HG02938 (cell line): ENCODE results near the gene OR6V1.

Experiments used
- ATAC-seq: cut with Tn5 transposase; IDR thresholded peaks from one replicate; pipeline ENCODE4 v1.9.1; 2021; ENCODE audit warnings: mild to moderate bottlenecking, moderate library complexity; ENCODE audit not compliant: unreplicated experiment

Gene OR6V1, protein sequence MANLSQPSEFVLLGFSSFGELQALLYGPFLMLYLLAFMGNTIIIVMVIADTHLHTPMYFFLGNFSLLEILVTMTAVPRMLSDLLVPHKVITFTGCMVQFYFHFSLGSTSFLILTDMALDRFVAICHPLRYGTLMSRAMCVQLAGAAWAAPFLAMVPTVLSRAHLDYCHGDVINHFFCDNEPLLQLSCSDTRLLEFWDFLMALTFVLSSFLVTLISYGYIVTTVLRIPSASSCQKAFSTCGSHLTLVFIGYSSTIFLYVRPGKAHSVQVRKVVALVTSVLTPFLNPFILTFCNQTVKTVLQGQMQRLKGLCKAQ

DNA sequence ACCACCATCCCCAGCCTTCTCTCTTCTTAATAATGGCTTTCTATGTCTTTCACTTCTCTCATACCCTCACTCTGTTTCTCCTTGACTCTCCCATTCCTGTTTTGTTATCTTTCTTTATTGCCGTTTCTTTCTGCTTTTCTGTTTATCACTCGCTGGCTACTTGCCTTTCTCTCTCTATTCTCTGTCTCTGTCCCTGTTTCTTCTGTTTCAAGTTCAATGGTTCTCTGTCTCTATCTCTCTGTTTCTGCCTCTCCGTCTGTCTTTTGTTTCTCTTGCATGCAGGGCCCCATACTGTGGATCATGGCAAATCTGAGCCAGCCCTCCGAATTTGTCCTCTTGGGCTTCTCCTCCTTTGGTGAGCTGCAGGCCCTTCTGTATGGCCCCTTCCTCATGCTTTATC is at the start of gene OR6V1:
Gene OR6V1 (plus strand): TSS at position 301 of the 400 bp plus-strand sequence. CDS start 0 bp downstream, at position 301.
- no peak for ATAC-seq

DNA sequence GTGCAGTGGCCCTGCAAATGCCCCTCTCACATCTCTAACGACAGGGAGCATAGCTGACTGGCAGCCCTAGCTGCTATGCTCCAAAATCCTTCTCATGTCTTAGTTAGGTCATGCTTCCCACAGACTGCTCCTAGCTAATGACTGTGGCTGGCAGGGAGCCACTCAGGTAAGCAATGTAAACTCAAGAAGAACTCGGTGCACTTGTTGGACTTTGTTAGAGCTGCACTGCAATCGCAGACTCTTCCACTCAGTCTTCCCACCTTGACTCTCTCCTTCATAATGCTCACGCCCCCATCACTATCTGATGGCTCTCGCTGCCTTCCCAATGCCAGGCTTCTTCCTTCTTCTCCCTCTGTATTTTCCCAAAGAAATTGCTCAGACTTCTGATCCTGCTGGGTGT is 49.2 kb upstream of the OR6V1 start:
- no peak for ATAC-seq

DNA sequence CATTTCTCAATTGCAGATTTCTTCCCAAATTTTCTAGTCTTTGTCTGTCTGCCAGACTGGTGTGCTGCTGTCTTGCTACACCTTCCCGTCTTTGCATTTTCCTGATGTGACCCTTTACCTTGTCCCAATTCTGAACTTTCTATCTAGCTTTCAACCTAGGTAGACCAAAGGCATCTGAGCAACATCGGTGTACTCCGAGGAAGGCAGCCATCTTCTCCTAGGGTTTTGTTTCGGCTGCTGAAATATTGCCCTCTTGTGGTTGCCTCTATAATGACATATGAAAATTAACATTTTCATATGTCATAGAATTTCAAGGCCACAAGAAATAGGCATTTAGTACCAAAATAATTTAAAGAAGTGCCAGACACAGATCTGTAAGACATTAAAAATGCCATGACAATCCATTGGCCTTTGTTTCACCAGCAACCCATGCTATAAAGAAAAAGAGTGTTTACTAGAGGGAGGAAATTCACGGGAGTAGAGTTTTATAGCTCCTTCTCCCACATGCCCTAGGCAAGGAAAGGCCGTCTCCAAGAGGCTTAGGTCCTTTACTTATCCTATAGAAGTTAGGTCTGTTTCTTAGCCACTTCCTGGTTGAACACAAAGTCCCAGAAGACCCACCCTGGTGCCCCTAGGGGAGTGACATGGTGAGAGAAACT is 48.6 kb upstream of the OR6V1 start:
- ATAC-seq = no peak

DNA sequence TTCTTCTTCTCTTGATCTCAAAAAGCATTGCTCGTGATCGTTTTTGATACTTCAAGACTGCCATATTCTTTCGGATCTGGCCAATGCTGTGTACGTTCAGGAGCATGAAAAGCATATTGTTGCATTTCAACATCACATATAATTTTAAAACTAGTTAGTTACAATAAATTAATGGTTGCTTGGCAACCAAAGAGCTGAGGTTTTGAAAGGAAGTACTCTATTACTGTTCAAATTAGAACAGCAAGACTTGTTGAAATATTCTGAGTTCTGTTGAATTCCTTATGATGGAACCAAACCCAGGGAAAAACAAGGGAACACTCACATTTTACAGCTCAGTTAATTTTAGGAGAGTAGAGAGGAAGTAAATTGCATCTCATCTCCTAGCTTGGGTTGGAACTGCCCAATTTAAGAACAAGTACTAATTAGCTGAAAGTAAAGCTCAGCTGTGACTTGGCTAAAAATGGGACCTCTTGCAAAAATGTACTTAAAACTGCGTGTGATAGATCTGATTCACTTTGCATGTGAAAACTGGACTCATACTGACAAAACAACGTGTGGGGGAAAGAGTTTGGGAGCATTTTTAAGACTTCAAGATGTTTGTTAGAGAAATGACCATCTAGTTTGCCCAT is 46.4 kb upstream of the OR6V1 start:
- ATAC-seq = no peak

DNA sequence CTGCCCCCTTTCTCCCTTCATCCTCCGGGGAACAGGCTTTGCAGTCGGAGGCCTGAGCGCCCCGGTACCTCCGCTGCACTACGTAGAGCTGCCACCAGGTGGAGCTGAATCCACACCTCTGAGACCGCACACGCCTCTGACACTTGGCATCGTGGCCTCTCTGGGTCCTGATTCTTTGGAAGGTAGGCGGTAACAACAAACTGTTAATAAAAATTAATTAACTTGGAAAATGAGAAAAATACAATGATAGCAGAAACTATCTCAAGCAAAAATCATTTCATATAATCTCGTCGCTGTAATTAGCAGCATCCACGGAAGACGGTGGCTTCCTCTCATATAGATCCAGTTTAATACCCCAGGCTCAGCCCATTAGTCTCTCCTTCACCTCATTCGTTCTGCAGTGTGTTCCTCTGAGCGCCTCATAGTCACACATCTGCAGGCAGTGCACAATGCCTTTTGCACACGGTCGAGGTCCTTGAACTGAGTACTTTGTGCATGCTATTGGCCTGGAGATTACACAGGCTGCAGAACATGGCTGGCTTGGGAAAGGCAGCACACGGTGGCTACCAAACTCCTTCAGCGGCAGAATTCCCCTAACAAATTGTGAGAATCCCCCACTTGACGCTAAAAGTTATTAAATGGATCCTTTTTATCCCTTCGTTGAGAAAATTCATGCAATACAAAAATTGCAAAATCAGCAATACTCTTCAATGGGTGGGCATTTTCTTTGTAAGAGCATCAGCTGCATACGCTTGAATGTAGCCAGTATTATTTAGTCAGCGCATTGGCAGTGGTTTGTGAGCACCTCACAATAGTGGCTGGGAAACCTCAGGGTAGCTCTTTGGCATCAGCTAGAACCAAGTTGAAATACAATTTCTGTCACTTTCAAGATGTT is 43.9 kb upstream of the OR6V1 start:
- peak; percentile 82 for ATAC-seq

DNA sequence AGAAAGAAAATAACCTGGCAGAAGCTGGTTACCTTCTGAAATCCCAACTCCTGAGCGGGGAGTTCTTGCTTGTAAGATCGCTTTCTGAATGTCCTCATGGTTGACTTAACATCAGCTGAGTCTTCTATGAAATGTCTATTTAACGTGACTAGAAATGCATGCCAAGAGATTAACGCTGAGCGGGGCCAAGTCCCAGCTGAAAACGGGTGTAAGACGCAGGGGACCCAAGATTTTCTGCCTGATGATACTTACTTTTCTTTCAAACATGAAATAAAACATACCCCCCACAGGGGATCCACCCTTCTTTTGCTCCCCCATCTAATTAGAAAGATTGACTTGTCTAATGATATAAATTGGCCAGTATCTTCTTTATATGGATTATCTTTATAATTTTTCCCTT is 40.1 kb upstream of the OR6V1 start:
- ATAC-seq = no peak

DNA sequence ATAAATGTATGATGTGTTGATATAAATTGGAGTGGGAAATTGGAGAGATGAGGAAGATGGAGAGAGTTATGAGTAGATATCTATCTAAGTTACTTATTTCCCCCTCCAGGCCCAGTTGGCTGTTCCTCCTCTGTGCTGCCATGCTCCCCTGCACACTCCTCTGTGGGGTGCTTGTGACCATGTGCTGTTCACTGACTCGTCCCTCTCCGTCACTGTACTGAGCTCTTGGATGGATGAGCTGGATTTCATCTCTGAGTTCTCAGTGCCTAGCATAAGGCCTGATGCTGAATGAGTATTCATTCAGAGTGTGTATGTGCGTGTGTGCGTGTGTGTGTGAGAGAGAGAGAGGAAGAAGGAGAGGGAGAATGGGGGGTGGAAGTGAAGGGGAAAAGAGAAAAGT is 39.7 kb upstream of the OR6V1 start:
- ATAC-seq = no peak

DNA sequence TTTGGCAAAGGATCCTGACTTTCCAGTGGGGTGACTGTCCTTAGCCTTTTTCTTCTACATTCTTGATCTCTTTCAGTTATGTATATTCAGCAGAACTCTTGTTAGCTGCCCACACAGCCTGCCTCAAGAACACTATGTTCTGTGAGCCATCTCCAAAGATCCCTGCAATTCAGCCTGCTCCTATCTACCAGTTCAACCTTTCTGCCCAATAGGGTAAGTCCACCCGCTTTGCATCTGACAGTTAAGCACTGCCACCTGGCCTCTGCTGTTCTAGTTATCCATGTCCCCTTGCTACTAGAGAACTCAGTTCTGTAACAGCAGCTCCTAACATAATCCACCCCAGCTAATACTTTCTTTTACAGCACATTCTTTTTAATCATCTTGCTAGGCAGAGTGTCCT is 38.7 kb upstream of the OR6V1 start:
- ATAC-seq = no peak

DNA sequence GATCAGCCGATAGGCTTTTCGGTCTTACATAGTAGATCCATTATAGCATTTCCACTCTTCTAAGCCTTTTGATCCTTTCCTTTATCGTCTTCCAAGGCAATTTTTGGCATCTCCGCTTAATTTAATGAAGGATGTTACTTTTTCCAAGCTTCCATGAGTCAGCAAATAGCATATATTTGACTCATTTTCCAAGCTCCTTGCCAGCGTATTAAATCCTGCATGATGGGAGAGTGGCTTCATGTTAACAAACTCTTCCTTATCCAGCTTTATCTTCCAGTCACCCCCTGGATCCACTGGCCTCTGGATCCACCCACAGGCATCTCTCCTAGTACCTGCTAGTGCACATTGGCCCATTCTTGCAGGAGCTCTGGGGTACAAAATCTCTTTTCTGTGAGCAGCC is 38.2 kb upstream of the OR6V1 start:
- no peak for ATAC-seq

DNA sequence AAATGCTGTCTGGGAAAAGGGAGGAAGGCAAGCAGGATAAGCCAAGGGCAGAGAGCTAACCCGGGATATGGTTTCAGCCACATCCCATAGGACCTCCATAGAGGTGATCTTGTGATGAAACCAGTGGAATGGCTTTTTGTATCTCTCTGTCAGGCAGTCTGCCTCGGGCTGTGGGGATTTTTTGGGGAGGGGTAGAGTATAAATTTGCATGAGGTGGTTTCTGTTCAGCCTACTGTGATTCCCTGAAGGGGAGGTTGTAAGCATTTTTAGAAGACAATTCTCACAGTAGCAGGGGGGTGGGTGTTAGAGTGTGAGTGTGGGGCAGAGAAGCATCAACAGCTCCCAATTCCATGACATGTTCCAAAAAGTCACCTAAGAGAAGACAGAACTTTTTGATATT is 37.1 kb upstream of the OR6V1 start:
- peak; percentile 97 for ATAC-seq

DNA sequence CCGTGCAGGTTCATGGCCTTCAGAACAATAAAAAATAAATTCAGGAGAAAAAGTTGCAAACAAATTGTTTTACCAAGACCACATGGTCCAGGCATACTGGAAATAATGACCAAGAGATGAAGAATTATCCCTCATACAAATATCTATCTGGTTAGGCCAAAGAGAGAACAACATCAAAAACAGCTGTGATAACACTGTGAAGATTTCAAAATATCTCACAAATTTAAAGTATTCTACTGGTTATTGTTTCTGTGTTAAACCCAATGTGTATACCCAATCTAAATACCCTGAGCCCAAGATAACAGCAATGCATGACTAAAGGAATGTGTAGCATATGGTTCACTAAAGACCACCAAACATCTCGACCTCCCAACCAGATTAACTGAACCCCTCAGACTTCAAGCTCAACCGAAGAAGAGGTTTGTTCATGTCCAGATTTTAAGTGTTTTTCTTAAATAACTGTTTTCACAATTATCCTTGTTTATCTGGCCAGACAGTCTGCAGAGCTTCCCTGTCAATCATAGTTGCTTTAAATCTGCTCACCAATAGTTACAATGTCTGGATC is 36.1 kb upstream of the OR6V1 start:
- no peak for ATAC-seq

DNA sequence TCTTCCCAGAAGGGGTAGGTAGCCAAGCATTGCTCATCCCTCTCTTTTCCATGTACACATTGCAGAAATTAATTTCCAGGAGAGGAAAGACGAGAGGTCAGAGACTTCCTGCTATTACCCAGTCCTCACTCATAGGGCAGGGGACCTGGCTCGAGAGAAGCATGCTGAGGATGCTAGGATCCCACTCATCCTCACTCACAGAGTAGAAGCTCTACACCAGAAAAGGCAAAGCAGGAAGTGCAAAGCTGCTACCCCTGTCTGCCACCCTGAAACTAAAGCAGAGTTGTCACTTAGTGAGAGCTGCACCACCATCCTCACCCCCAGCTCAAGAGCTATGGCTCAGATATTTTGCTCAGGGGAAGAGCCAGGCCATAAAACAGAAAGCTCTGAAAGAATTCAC is 35.1 kb upstream of the OR6V1 start:
- ATAC-seq = no peak

DNA sequence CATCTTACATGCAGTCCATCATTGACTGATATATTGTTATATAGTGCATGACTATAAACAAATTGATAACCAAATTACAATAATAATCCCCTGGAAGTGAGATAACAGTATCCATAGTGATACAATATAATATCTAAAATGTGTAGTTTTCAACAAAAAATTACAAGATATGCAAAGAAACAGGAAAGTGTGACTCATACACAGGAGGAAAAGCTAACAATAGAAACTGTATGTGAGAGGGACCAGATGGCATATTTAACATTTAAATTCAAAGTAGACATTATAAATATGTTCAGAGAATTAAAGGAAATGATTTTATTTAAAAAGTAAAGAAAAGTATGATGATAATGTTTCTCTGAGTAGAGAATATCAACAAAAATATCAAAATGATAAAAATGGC is 33.2 kb upstream of the OR6V1 start:
- ATAC-seq = no peak

DNA sequence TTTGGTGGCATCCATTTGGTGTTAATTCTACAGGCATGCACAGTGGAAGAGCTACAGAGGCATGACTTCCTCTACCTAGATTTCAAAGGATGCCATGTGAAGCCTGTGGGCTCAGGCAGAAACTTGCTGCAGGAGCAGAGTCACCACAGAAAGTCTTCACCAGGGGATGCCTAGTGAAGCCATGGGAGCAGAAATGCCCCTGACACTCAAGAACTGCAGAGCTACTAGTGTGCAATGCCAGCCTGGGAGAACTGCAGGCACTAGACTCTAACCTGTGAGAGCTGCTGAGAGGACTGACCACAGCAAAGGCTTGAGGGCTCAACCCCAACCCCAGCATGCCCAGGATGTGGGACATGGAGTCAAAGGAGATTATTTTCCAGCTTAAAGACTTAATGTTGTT is 29.1 kb upstream of the OR6V1 start:
- ATAC-seq = no peak

DNA sequence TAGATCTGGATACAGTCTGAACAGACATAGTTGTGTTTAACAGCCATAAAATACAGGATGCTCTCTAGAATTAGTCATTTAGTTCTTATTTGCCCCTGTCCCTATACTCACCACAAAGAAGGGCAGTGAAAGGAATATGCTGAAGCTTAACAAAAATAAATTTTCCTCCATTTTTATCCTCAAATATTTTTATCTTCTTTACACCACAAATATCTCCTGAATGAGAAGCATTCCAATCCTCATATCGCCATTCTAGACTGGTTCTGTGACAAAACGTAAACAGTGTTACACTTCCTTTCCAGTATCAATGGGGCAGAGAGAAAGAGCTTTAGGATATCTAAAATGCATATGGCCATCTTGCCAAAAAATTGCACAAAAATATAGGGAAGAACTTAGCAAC is 26.8 kb upstream of the OR6V1 start:
- no peak for ATAC-seq

DNA sequence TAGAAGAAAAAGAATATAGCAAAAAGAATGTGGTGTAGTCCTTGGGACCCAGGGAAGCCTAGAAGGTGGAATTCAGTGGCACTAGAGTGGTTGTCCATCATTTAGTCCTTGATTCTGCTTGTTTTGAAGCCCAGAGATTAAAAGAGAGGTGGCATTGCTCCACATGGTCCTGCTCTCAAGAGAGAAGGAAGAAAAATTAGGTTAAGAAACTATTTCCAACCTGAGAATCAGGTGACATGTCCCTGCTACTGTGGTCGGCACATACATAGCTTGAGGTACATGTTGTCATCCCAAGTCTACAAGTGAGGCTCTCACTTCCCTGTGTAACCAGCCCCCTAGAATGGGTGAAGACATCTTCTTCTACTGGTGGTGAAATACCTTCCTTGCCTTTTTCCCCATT is 25.1 kb upstream of the OR6V1 start, which contains the start of gene OR9A2:
Gene OR9A2 (minus strand): TSS at position 101 of the 400 bp plus-strand sequence. CDS start 0 bp downstream, at position 101.
- ATAC-seq = no peak

DNA sequence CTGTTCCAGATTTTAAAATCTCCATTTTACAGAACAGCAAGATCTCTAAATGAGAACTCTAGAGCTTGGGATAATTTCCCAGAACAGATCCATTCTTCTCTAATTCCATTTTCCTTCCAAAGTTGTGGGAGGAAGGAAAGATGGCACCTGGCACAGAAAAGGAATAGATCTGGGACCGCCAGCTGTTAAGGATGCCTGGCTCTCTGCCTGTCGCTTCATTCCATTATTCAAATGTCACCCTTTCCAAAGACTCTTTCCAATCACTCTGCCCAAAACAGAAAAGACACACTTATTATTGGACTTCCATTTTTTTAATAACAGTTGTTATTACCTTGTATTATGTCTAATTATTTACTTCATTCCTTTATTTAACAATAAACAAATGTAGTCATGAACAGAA is 24.5 kb upstream of the OR6V1 start:
- ATAC-seq = no peak

DNA sequence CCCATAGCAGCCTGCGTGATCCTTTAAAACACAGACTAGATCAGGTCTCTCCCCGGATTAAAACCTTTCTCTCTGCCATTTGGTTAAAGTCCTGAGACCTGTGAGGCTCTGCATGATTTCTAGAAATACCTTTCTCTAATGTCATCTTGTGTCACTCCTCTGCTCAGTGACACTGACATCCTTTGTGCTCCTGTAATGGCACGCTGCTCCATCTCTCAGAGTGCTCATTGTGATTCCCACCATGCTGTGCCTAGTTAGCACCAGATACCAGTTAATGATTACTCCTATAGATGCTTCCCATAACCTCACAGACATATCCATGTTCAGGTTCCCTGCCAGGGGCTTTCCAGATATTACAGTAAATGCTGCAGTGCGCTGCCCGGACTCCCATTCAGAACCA is 13.5 kb upstream of the OR6V1 start:
- no peak for ATAC-seq

DNA sequence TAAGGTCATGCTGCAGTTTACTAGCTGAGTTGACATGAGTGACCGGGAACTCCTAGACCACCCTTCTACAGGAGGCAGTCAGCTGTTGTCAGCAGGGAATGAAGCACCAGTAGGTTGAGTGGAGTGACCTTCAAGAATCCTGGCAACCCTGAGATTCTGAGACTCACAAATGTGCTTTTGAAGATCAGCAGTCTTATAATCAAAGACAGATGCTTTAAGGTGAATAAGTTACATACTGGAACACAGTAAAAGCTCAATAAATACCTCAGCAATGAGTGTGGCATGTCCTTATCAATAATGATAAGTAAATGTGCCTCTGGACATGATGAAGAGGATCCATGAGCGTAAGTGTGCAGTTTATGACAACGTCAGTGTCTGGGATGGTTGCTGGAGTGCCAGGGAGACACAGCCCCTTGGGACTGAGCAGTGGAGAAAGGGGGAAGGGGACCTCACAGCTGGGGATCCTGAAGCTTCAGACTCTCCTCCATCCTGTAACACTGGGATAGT is 11.9 kb upstream of the OR6V1 start:
- no peak for ATAC-seq

DNA sequence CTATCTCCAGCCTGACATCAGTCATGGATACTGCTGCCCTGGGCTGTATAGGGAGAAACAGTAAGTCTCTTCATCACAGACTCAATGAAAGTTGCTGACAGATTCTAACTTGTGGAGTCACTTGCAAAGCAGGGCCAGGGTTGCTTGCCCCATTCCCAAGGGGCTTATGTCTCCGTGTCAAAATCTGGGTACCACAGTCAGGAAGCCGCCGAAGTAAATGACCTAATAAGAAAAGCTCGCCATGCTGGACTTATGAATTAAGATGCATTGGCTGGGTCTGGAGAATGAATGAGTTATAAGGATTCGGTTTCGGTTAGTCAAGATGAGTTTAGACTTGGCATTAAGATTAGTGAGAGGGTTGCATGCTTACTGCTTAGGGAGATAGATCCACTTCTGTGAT is 10.8 kb upstream of the OR6V1 start:
- no peak for ATAC-seq
